Endothelial cell of umbilical vein (primary cell): ENCODE data around the gene CFAP65. TPM values are rescaled to one million over a fixed set of nuclear protein-coding genes. Genes with fewer than 3 reads are reported as not detected.

Experiments used
- BruUV-seq: library from RNA; stranded (reverse); fragments of 400-500 nt; replicated peaks from 2 replicates; lab custom pipeline; 2021; lab: Mats Ljungman, UMichigan
- CTCF ChIA-PET: fragments of 300-600, 350-600 bp; sonication (Branson Sonifier 250); formaldehyde crosslinking; loops from one replicate; lab custom pipeline; 2021; ENCODE audit warnings: antibody characterized with exemption, inconsistent platforms; lab: Charles Lee
- POLR2A ChIA-PET: fragments of 300-600, 350-600 bp; sonication (Branson Sonifier 250); formaldehyde crosslinking; loops from one replicate; lab custom pipeline; 2021; ENCODE audit warnings: antibody characterized with exemption, inconsistent platforms; lab: Charles Lee
- DNase-seq: peaks from one replicate; pipeline ENCODE4 v3.0.0-alpha.2; 2011; ENCODE audit warnings: low read depth, low spot score
- FAIRE-seq: peaks from 2 replicates; lab custom pipeline; 2011; peaks lifted over from hg19 to GRCh38; lab: Jason Lieb, UNC
- H2AFZ ChIP-seq: 2 replicates; pipeline ENCODE4 v1.6.0; 2012; ENCODE audit warnings: low read depth, low read length, control low read depth, inconsistent platforms
- H3K27ac ChIP-seq: 2 replicates; pipeline ENCODE4 v1.5.1; 2011; ENCODE audit warnings: low read depth, mild to moderate bottlenecking, control low read depth, low read length, moderate library complexity; ENCODE audit not compliant: insufficient read depth
- H3K27me3 ChIP-seq, 2 experiments: 2 replicates each; pipeline versions ENCODE4 v1.6.0 to v1.6.1; 2011; ENCODE audit warnings: low read length in 2 of 2, mixed read lengths in 1 of 2; ENCODE audit not compliant: control insufficient read depth in 2 of 2, insufficient read depth in 2 of 2
- H3K36me3 ChIP-seq, 2 experiments: 2 replicates in 1 of 2; 3 replicates in 1 of 2; pipeline ENCODE4 v1.5.1; 2011; ENCODE audit warnings: low read length in 2 of 2, mild to moderate bottlenecking in 1 of 2, moderate library complexity in 1 of 2; ENCODE audit not compliant: control insufficient read depth in 2 of 2, insufficient read depth in 2 of 2; ENCODE audit errors: extremely low read depth in 1 of 2
- H3K4me1 ChIP-seq: 3 replicates; pipeline ENCODE4 v1.5.1; 2011; ENCODE audit warnings: mild to moderate bottlenecking, low read length; ENCODE audit not compliant: control insufficient read depth, insufficient read depth; ENCODE audit errors: extremely low read depth
- H3K4me2 ChIP-seq: 2 replicates; pipeline ENCODE4 v1.6.1; 2011; ENCODE audit warnings: low read length, control low read depth, mixed read lengths; ENCODE audit not compliant: insufficient read depth
- H3K4me3 ChIP-seq, 3 experiments: fragments of 200-600 bp in 1 of 3; sonication (generic), shearing (Covaris generic) in 1 of 3; replicated peaks in 1 of 3; 2 replicates each; pipeline ENCODE4 v1.5.1; 2011 to 2016; ENCODE audit warnings: control low read depth in 3 of 3, low read length in 3 of 3, mild to moderate bottlenecking in 2 of 3, inconsistent platforms in 1 of 3, low read depth in 1 of 3, moderate library complexity in 1 of 3; ENCODE audit not compliant: insufficient read depth in 1 of 3
- H3K79me2 ChIP-seq: 2 replicates; pipeline ENCODE4 v1.6.0; 2012; ENCODE audit warnings: low read length, inconsistent platforms; ENCODE audit not compliant: control insufficient read depth, insufficient read depth
- H3K9ac ChIP-seq: replicated peaks from 2 replicates; pipeline ENCODE3; 2011; ENCODE audit warnings: low read length, control low read depth; ENCODE audit not compliant: insufficient read depth; ENCODE audit errors: extremely low read depth
- H3K9me1 ChIP-seq: replicated peaks from 3 replicates; pipeline ENCODE4 v1.6.0; 2011; ENCODE audit warnings: mild to moderate bottlenecking, low read length; ENCODE audit not compliant: control insufficient read depth, insufficient read depth; ENCODE audit errors: extremely low read depth
- H3K9me3 ChIP-seq: replicated peaks from 2 replicates; pipeline ENCODE4 v1.5.1; 2012; ENCODE audit warnings: low read length, inconsistent platforms; ENCODE audit not compliant: control insufficient read depth, insufficient read depth
- H4K20me1 ChIP-seq: replicated peaks from 2 replicates; pipeline ENCODE3; 2011; ENCODE audit warnings: mild to moderate bottlenecking, low read length; ENCODE audit not compliant: control insufficient read depth, insufficient read depth; ENCODE audit errors: extremely low read depth
- EZH2 ChIP-seq: IDR thresholded peaks from 2 replicates; pipeline ENCODE4 v1.6.1; 2012; ENCODE audit warnings: borderline replicate concordance, low read depth, mild to moderate bottlenecking, moderate library complexity, low read length, inconsistent platforms; ENCODE audit not compliant: severe bottlenecking
- FOS ChIP-seq: IDR thresholded peaks from 2 replicates; pipeline ENCODE4 v1.6.1; 2011; ENCODE audit warnings: mild to moderate bottlenecking, low read length, moderate library complexity, borderline replicate concordance; ENCODE audit not compliant: insufficient read depth
- GATA2 ChIP-seq: IDR thresholded peaks from 2 replicates; pipeline ENCODE4 v1.7.0; 2011; ENCODE audit warnings: low read depth, mild to moderate bottlenecking, moderate library complexity, mixed read lengths, low read length; ENCODE audit not compliant: insufficient read length, insufficient read depth
- JUN ChIP-seq: IDR thresholded peaks from 2 replicates; pipeline ENCODE4 v1.6.1; 2011; ENCODE audit warnings: borderline replicate concordance, low read depth; ENCODE audit not compliant: insufficient read length, insufficient read depth
- MYC ChIP-seq: IDR thresholded peaks from one replicate; pipeline ENCODE4 v1.6.1; 2011; ENCODE audit warnings: mild to moderate bottlenecking, low read depth, low read length
- POLR2A ChIP-seq: IDR thresholded peaks from 2 replicates; pipeline ENCODE4 v1.6.1; 2012; ENCODE audit warnings: low read depth, mild to moderate bottlenecking, control low read depth, low read length
- POLR2AphosphoS5 ChIP-seq: IDR thresholded peaks from 2 replicates; pipeline ENCODE4 v1.6.1; 2012; ENCODE audit warnings: low read depth, mild to moderate bottlenecking, control low read depth, low read length, moderate library complexity; ENCODE audit not compliant: insufficient read depth
- dilution Hi-C: fragments of 300-500 bp; cut with MboI; formaldehyde crosslinking; loops from one replicate; pipeline ENCODE4 v1.15.0; 2019; ENCODE audit warnings: low sequenced_read_pairs; ENCODE audit not compliant: extremely low pct_ligation_motif_present
- intact Hi-C: fragments of 100-400 bp; cut with micrococcal nuclease; formaldehyde crosslinking; loops from one replicate; pipeline ENCODE4 v1.10.0; 2022
- polyA plus RNA-seq, 4 experiments: library from polyadenylated mRNA; depleted of rRNA in 3 of 4; stranded (reverse) in 3 of 4; unstranded in 1 of 4; fragments of >200 nt; gene quantifications; 2 replicates each; pipeline versions ENCODE4 v1.2.1 to v1.2.3, GENCODE V29; 2011 to 2012; ENCODE audit warnings: missing spikeins in 1 of 4
- total RNA-seq: library from RNA; stranded (reverse); gene quantifications from 2 replicates; pipeline ENCODE4 v1.2.3, GENCODE V29; 2021
- TF ChIP-seq, protein P1 (sequence below): IDR thresholded peaks from 2 replicates; pipeline ENCODE4 v1.6.1; 2011; ENCODE audit not compliant: insufficient read depth, insufficient read length
- TF ChIP-seq, protein P2 (sequence below), 2 donors: IDR thresholded peaks; 1 replicate in 1 of 2; 2 replicates in 1 of 2; pipeline ENCODE4 v1.5.1; 2011; ENCODE audit warnings: low read length in 2 of 2, mild to moderate bottlenecking in 2 of 2, moderate library complexity in 2 of 2, control low read depth in 1 of 2, inconsistent platforms in 1 of 2, low read depth in 1 of 2; ENCODE audit not compliant: insufficient read depth in 1 of 2; ENCODE audit errors: extremely low read depth in 1 of 2

The CFAP65 gene
- total and polyA plus RNA-seq, 2 donors (not counting 3 experiments of a cell fraction or from before 2014, with no cell fraction given): 0.03 TPM; not detected in 1

DNA sequence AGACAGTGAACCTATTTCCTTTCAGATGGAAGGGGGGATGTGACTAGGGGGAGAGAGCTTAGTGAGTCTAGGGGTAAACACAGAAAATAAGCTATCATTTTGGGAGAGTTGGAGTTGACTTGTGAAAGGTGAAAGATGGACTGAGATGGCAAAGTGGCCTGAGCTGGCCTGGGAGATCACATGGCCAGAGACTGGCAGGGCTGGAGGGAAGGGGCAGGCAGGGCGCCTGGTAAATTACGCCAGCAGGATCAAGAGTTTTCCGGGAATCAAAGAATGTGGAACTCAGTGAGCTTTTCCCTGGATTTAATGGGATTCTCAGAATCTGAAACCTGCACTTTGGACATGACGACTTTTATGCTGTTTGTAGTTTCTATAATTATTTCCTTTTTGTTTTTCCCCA lies 841 bp upstream of the CFAP65 start:
- no peak overlapping the region for H3K4me3 ChIP-seq
- no peak for TF ChIP-seq GATA2
- TF ChIP-seq, protein P1, sequence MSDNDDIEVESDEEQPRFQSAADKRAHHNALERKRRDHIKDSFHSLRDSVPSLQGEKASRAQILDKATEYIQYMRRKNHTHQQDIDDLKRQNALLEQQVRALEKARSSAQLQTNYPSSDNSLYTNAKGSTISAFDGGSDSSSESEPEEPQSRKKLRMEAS: no peak
- TF ChIP-seq POLR2AphosphoS5: no peak
- TF ChIP-seq FOS: no peak
- no peak for TF ChIP-seq POLR2A
- no peak for TF ChIP-seq JUN
- no peak for TF ChIP-seq EZH2
- TF ChIP-seq MYC: no peak
- TF ChIP-seq, protein P2, sequence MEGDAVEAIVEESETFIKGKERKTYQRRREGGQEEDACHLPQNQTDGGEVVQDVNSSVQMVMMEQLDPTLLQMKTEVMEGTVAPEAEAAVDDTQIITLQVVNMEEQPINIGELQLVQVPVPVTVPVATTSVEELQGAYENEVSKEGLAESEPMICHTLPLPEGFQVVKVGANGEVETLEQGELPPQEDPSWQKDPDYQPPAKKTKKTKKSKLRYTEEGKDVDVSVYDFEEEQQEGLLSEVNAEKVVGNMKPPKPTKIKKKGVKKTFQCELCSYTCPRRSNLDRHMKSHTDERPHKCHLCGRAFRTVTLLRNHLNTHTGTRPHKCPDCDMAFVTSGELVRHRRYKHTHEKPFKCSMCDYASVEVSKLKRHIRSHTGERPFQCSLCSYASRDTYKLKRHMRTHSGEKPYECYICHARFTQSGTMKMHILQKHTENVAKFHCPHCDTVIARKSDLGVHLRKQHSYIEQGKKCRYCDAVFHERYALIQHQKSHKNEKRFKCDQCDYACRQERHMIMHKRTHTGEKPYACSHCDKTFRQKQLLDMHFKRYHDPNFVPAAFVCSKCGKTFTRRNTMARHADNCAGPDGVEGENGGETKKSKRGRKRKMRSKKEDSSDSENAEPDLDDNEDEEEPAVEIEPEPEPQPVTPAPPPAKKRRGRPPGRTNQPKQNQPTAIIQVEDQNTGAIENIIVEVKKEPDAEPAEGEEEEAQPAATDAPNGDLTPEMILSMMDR (IDR thresholded peaks at IDR 0.05; ENCODE audit: extremely low read depth in 1 of 2, insufficient read depth in 1 of 2, low read depth in 1 of 2, low read length in 2 of 2): no peak
- H3K36me3 ChIP-seq: no peaks in the 10 kb centered on the region
- H3K79me2 ChIP-seq: no peaks in the 10 kb centered on the region
- H3K27me3 ChIP-seq: peaks cover 18 to 22% of the 10 kb centered on the region in 2 experiments
- no peaks in the 10 kb centered on the region for H3K4me1 ChIP-seq
- FAIRE-seq: no peak
- ChIA-PET CTCF (interaction anchor here (0.6 to 5.6 kb wide), 6 partner anchors 12 to 114 kb away, joined by 3 to 52 read pairs (median 12); no protein-coding TSS in a partner anchor), POLR2A (no interaction called here)
- H3K9me3 ChIP-seq: no peaks in the 10 kb centered on the region
- H3K27ac ChIP-seq: no peak overlapping the region
- no peak overlapping the region for H3K9ac ChIP-seq
- no peak overlapping the region for H3K4me2 ChIP-seq
- H4K20me1 ChIP-seq: no peaks in the 10 kb centered on the region
- dilution Hi-C loops: no loop called here
- intact Hi-C loops: no loop called here
- no TSS peak for BruUV-seq
- DNase-seq: no peak
- no peak overlapping the region for H2AFZ ChIP-seq
- H3K9me1 ChIP-seq: no peaks in the 10 kb centered on the region
